Measurements from ENCODE around the gene GABBR2. TPM values are rescaled to one million over a fixed set of nuclear protein-coding genes. Genes with fewer than 3 reads are reported as not detected.

GABBR2 gene
- total RNA-seq, 1 donor from 2014 or later: not detected

- no peak for TF ChIP-seq CTCF (IDR thresholded peaks at IDR 0.05; ENCODE audit: insufficient read depth, low read length, severe bottlenecking)
- Histone ChIP-seq H3K4me3 (ENCODE audit: low read depth, low read length) (no peak overlapping the region), H3K27me3 (ENCODE audit: control insufficient read depth, insufficient read depth, low read length) (peaks cover 2% of the 10 kb centered on the region), H3K36me3 (ENCODE audit: control insufficient read depth, insufficient read depth, low read length) (no peaks in the 10 kb centered on the region)
- DNase-seq (ENCODE audit: low read depth) (no peak), FAIRE-seq (no peak)
Observed at GRCh38 chr9:98295824-98296223, 412.9 kb downstream of the GABBR2 start.

- Histone ChIP-seq H3K36me3 (ENCODE audit: control insufficient read depth, insufficient read depth, low read length) (no peaks in the 10 kb centered on the region), H3K4me3 (ENCODE audit: low read depth, low read length) (no peak overlapping the region), H3K27me3 (ENCODE audit: control insufficient read depth, insufficient read depth, low read length) (peaks cover 2% of the 10 kb centered on the region)
- DNase-seq (ENCODE audit: low read depth): no peak
- TF ChIP-seq CTCF (IDR thresholded peaks at IDR 0.05; ENCODE audit: insufficient read depth, low read length, severe bottlenecking): no peak
- no peak for FAIRE-seq
Observed at GRCh38 chr9:98291820-98292219, 416.9 kb downstream of the GABBR2 start.

- H3K36me3 ChIP-seq (ENCODE audit: control insufficient read depth, insufficient read depth, low read length): no peaks in the 10 kb centered on the region
- DNase-seq (ENCODE audit: low read depth) (no peak), FAIRE-seq (no peak)
- no peak overlapping the region for H3K4me3 ChIP-seq (ENCODE audit: low read depth, low read length)
- TF ChIP-seq CTCF (IDR thresholded peaks at IDR 0.05; ENCODE audit: insufficient read depth, low read length, severe bottlenecking): no peak
- peaks cover 2% of the 10 kb centered on the region for H3K27me3 ChIP-seq (ENCODE audit: control insufficient read depth, insufficient read depth, low read length)
Observed at GRCh38 chr9:98290411-98290810, 418.3 kb downstream of the GABBR2 start.

GRCh38 chr9:98289614-98290201 is 419.0 kb downstream of the GABBR2 start:
- H3K27me3 ChIP-seq (ENCODE audit: control insufficient read depth, insufficient read depth, low read length): peaks cover 2% of the 10 kb centered on the region
- no peak for TF ChIP-seq CTCF (IDR thresholded peaks at IDR 0.05; ENCODE audit: insufficient read depth, low read length, severe bottlenecking)
- H3K36me3 ChIP-seq (ENCODE audit: control insufficient read depth, insufficient read depth, low read length): no peaks in the 10 kb centered on the region
- H3K4me3 ChIP-seq (ENCODE audit: low read depth, low read length): no peak overlapping the region
- FAIRE-seq (no peak), DNase-seq (ENCODE audit: low read depth) (no peak)

- FAIRE-seq (no peak), DNase-seq (ENCODE audit: low read depth) (no peak)
- TF ChIP-seq CTCF (IDR thresholded peaks at IDR 0.05; ENCODE audit: insufficient read depth, low read length, severe bottlenecking): no peak
- no peak overlapping the region for H3K4me3 ChIP-seq (ENCODE audit: low read depth, low read length)
- H3K27me3 ChIP-seq (ENCODE audit: control insufficient read depth, insufficient read depth, low read length): peaks cover 2% of the 10 kb centered on the region
- H3K36me3 ChIP-seq (ENCODE audit: control insufficient read depth, insufficient read depth, low read length): no peaks in the 10 kb centered on the region
Observed at GRCh38 chr9:98288881-98289280, 419.9 kb downstream of the GABBR2 start.

GRCh38 chr9:98287384-98287783 is 421.4 kb downstream of the GABBR2 start:
- no peak overlapping the region for H3K4me3 ChIP-seq (ENCODE audit: low read depth, low read length)
- no peaks in the 10 kb centered on the region for H3K36me3 ChIP-seq (ENCODE audit: control insufficient read depth, insufficient read depth, low read length)
- DNase-seq (ENCODE audit: low read depth) (no peak), FAIRE-seq (no peak)
- peaks cover 2% of the 10 kb centered on the region for H3K27me3 ChIP-seq (ENCODE audit: control insufficient read depth, insufficient read depth, low read length)
- no peak for TF ChIP-seq CTCF (IDR thresholded peaks at IDR 0.05; ENCODE audit: insufficient read depth, low read length, severe bottlenecking)

Data from bronchial epithelial cell (primary cell).